AG09319 (cell line): ENCODE results near the gene ENHO.

Experiments
- DNase-seq: peaks from one replicate; pipeline ENCODE4 v3.0.0-alpha.2; 2010; ENCODE audit warnings: low read depth; ENCODE audit errors: extremely low read depth
- CTCF ChIP-seq: IDR thresholded peaks from 2 replicates; pipeline ENCODE4 v1.5.1; 2011; ENCODE audit warnings: low read depth, mild to moderate bottlenecking, inconsistent platforms, low read length, moderate library complexity

ENHO gene

GRCh38 chr9:34510497-34511468, 12.0 kb downstream of the ENHO start:
- TF ChIP-seq CTCF = no peak
- DNase-seq = no peak

GRCh38 chr9:34508951-34509350, 13.8 kb downstream of the ENHO start:
- no peak for DNase-seq
- no peak for TF ChIP-seq CTCF

- DNase-seq = no peak
- TF ChIP-seq CTCF = no peak
Observed at GRCh38 chr9:34508463-34508862, 14.3 kb downstream of the ENHO start.

- no peak for DNase-seq
- TF ChIP-seq CTCF = no peak
Observed at GRCh38 chr9:34507966-34508365, 14.8 kb downstream of the ENHO start.

GRCh38 chr9:34507556-34507955, 15.2 kb downstream of the ENHO start:
- no peak for TF ChIP-seq CTCF
- DNase-seq = no peak

GRCh38 chr9:34506623-34507022, 16.2 kb downstream of the ENHO start:
- no peak for DNase-seq
- TF ChIP-seq CTCF = no peak

- DNase-seq = no peak
- no peak for TF ChIP-seq CTCF
Observed at GRCh38 chr9:34505370-34506120, 17.2 kb downstream of the ENHO start.
